K562 (cell line): ENCODE results near the gene FLT1. TPM values are rescaled to one million over a fixed set of nuclear protein-coding genes. Genes with fewer than 3 reads are reported as not detected.
A peak's percentile ranks its signal among the peaks of the same experiment; 100 is the strongest.

Source experiments
- FOXJ3 ChIP-seq: sonication (generic); formaldehyde crosslinking; IDR thresholded peaks from 2 replicates; pipeline ENCODE4 v1.4.0; 2020; ENCODE audit warnings: mild to moderate bottlenecking, missing genetic modification reagents
- IRF2 ChIP-seq: sonication (generic); formaldehyde crosslinking; IDR thresholded peaks from 2 replicates; pipeline ENCODE4 v1.8.1; 2022; ENCODE audit warnings: mild to moderate bottlenecking, missing genetic modification reagents
- KLF16 ChIP-seq: IDR thresholded peaks from 2 replicates; pipeline ENCODE4 v1.6.1; 2016; ENCODE audit warnings: antibody characterized with exemption
- NEUROD1 ChIP-seq: fragments of 150-350 bp; IDR thresholded peaks from 2 replicates; pipeline ENCODE4 v1.6.1; 2014; ENCODE audit warnings: borderline replicate concordance, low read length, low read depth; ENCODE audit not compliant: partially characterized antibody
- PRPF4 ChIP-seq: fragments of 200-400 bp; formaldehyde crosslinking; IDR thresholded peaks from one replicate; pipeline ENCODE4 v1.6.1; 2017; ENCODE audit warnings: low read length, low read depth, mild to moderate bottlenecking; ENCODE audit not compliant: insufficient read depth, poor library complexity, severe bottlenecking
- PYGO2 ChIP-seq: fragments of 450-650 bp; IDR thresholded peaks from 2 replicates; pipeline ENCODE4 v1.6.1; 2016; ENCODE audit warnings: mild to moderate bottlenecking, missing genetic modification characterization, moderate library complexity, missing compliant biosample characterization
- ZNF318 ChIP-seq, 2 experiments: fragments of 450-650 bp; IDR thresholded peaks; 2 replicates each; pipeline ENCODE4 v1.6.1; 2016; ENCODE audit warnings: mild to moderate bottlenecking in 2 of 2, borderline replicate concordance in 1 of 2, low read depth in 1 of 2, moderate library complexity in 1 of 2
- ZNF407 ChIP-seq: fragments of 450-650 bp; IDR thresholded peaks from 2 replicates; pipeline ENCODE4 v1.6.1; 2016; ENCODE audit warnings: low read depth
- polyA plus RNA-seq, 8 experiments: library from polyadenylated mRNA; depleted of rRNA in 4 of 8; stranded (reverse) in 5 of 8; unstranded in 3 of 8; fragments of >200 nt; fragmentation: Nextera tagmentation in 2 of 8; fragmentation: Illumina TruSeq in 1 of 8; extraction: Ambion mirVana in 2 of 8; extraction: Trizol in 1 of 8; gene quantifications; 2 replicates each; pipeline versions ENCODE4 v1.2.1 to v1.2.3, GENCODE V29; 2011 to 2014; ENCODE audit warnings: inconsistent platforms in 1 of 8, missing spikeins in 1 of 8
- total RNA-seq, 7 experiments: library from RNA; depleted of rRNA in 6 of 7; stranded (reverse); fragments of >200 nt in 6 of 7; fragmentation: Illumina TruSeq in 2 of 7; extraction: Trizol in 2 of 7; gene quantifications; 2 replicates each; pipeline versions ENCODE4 v1.2.1 to v1.2.3, GENCODE V29; 2011 to 2021; ENCODE audit warnings: low replicate concordance in 1 of 7
- TF ChIP-seq, protein P1 (sequence below): sonication (generic); formaldehyde crosslinking; IDR thresholded peaks from 2 replicates; pipeline ENCODE4 v1.8.0; 2022; ENCODE audit warnings: mild to moderate bottlenecking, low read depth, missing genetic modification reagents

The FLT1 gene
- total and polyA plus RNA-seq, 9 of the 15 experiments (the other 6 are each of a cell fraction or from before 2014, with no cell fraction given) = 0.01 to 2.0 (median 0.22) TPM

GRCh38 chr13:28532388-28533124 lies 37.6 kb upstream of the FLT1 start (continued):
- no peak for TF ChIP-seq FOXJ3 (CRISPR knock-in tag)
- TF ChIP-seq ZNF318 (IDR thresholded peaks at IDR 0.05; ENCODE audit: borderline replicate concordance in 1 of 2, low read depth in 1 of 2) = no peak
- peak; percentile 54; the same call in 1 of the 2 replicates for TF ChIP-seq KLF16
- no peak for TF ChIP-seq IRF2 (CRISPR knock-in tag)
- TF ChIP-seq PYGO2 = no peak
- TF ChIP-seq ZNF407 = no peak
- no peak for TF ChIP-seq PRPF4
- peak; percentile 41 for TF ChIP-seq NEUROD1
- TF ChIP-seq, protein P1, sequence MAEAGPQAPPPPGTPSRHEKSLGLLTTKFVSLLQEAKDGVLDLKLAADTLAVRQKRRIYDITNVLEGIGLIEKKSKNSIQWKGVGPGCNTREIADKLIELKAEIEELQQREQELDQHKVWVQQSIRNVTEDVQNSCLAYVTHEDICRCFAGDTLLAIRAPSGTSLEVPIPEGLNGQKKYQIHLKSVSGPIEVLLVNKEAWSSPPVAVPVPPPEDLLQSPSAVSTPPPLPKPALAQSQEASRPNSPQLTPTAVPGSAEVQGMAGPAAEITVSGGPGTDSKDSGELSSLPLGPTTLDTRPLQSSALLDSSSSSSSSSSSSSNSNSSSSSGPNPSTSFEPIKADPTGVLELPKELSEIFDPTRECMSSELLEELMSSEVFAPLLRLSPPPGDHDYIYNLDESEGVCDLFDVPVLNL (CRISPR knock-in tag) = no peak
